ENCODE data around the gene SPATC1L. TPM values are rescaled to one million over a fixed set of nuclear protein-coding genes. Genes with fewer than 3 reads are reported as not detected.

The SPATC1L gene
- total RNA-seq, 1 experiment from 2014 or later: 11.3 TPM

DNA sequence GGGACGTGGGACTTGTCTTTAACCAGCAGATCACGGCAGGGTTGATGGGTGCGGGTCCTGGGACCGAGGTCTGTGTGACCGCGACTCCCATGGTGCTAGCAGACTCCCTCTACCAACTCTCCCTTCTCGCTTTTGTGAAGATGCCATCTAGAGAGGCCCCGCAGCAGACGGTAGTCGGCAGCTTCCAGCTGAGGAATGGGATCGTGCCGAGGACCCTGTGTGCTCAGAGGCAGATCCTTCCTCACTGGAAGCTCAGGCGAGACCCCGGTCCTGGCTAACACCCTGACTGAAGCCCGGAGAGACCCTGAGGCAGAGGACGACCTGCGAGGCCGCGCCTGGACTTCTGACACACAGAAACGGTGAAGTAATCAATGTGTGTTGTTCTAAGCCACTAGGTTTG is 12.5 kb upstream of the SPATC1L start:
- Mint-ChIP-seq H3K4me3 (ENCODE audit: unreplicated experiment) (no peak overlapping the region), H3K9me3 (ENCODE audit: unreplicated experiment) (no peaks in the 10 kb centered on the region), H3K27ac (ENCODE audit: low read depth, unreplicated experiment) (no peak overlapping the region), H3K36me3 (ENCODE audit: insufficient read depth, unreplicated experiment) (peaks cover 72% of the 10 kb centered on the region), H3K27me3 (ENCODE audit: insufficient read depth, unreplicated experiment) (no peaks in the 10 kb centered on the region), H3K4me1 (ENCODE audit: insufficient read depth, unreplicated experiment) (no peaks in the 10 kb centered on the region)
- DNase-seq (ENCODE audit: unreplicated experiment): no peak
- BruUV-seq (replicated peaks): no TSS peak
- TF ChIP-seq CTCF (IDR thresholded peaks at IDR 0.05; ENCODE audit: unreplicated experiment): no peak
- ChIA-PET CTCF (no interaction called here), POLR2A (interaction anchor here (1.9 kb wide), 1 partner anchor 10 kb away, joined by 4 read pairs; no protein-coding TSS in a partner anchor)
- intact Hi-C loops (cut with micrococcal nuclease): no loop called here

- peaks cover 7% of the 10 kb centered on the region for H3K4me1 Mint-ChIP-seq (ENCODE audit: insufficient read depth, unreplicated experiment)
- DNase-seq (ENCODE audit: unreplicated experiment): no peak
- H3K27ac Mint-ChIP-seq (ENCODE audit: low read depth, unreplicated experiment): no peak overlapping the region
- H3K9me3 Mint-ChIP-seq (ENCODE audit: unreplicated experiment): no peaks in the 10 kb centered on the region
- POLR2A ChIA-PET: no interaction called here
- BruUV-seq (replicated peaks): no TSS peak
- H3K36me3 Mint-ChIP-seq (ENCODE audit: insufficient read depth, unreplicated experiment): peaks cover 68% of the 10 kb centered on the region
- H3K4me3 Mint-ChIP-seq (ENCODE audit: unreplicated experiment): no peak overlapping the region
- no peak for TF ChIP-seq CTCF (IDR thresholded peaks at IDR 0.05; ENCODE audit: unreplicated experiment)
- CTCF ChIA-PET: no interaction called here
- intact Hi-C loops (cut with micrococcal nuclease): no loop called here
- no peaks in the 10 kb centered on the region for H3K27me3 Mint-ChIP-seq (ENCODE audit: insufficient read depth, unreplicated experiment)
Measured at GRCh38 chr21:46195595-46196195, 11.4 kb upstream of the SPATC1L start.

GRCh38 chr21:46194374-46195334 is 10.4 kb upstream of the SPATC1L start:
- intact Hi-C loops (cut with micrococcal nuclease): no loop called here
- no peaks in the 10 kb centered on the region for H3K9me3 Mint-ChIP-seq (ENCODE audit: unreplicated experiment)
- no peak overlapping the region for H3K4me3 Mint-ChIP-seq (ENCODE audit: unreplicated experiment)
- TF ChIP-seq CTCF (IDR thresholded peaks at IDR 0.05; ENCODE audit: unreplicated experiment): no peak
- peaks cover 7% of the 10 kb centered on the region for H3K4me1 Mint-ChIP-seq (ENCODE audit: insufficient read depth, unreplicated experiment)
- peaks cover 58% of the 10 kb centered on the region for H3K36me3 Mint-ChIP-seq (ENCODE audit: insufficient read depth, unreplicated experiment)
- no TSS peak for BruUV-seq (replicated peaks)
- ChIA-PET POLR2A (no interaction called here), CTCF (no interaction called here)
- no peak overlapping the region for H3K27ac Mint-ChIP-seq (ENCODE audit: low read depth, unreplicated experiment)
- H3K27me3 Mint-ChIP-seq (ENCODE audit: insufficient read depth, unreplicated experiment): no peaks in the 10 kb centered on the region
- no peak for DNase-seq (ENCODE audit: unreplicated experiment)

DNA sequence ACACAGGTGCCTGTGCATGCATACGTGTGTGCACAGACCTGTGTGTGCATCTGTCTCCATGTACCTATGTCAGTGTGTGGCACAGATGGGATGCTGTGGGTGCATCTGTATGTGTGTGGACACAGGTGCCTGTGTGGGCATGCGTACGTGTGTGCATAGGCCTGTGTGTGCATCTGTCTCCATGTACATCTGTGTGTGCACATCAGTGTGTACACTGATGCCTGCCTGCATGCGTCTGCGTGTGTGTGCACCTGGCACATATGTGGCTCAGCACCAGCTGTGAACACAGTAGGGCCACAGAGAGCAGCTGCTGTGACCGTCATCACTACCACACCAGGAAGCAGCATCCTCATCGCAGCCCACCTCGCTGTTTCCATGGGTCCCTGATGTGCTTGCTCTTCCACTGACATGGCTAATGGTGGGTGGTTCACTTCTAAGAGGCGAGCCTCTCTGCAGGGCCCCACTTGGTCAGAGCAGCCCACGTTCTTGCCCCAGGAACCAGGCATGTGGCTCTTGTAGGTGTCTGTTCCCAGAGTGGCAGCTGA is 9.6 kb upstream of the SPATC1L start:
- ChIA-PET POLR2A (no interaction called here), CTCF (no interaction called here)
- Mint-ChIP-seq H3K9me3 (ENCODE audit: unreplicated experiment) (no peaks in the 10 kb centered on the region), H3K4me3 (ENCODE audit: unreplicated experiment) (no peak overlapping the region), H3K4me1 (ENCODE audit: insufficient read depth, unreplicated experiment) (peaks cover 15% of the 10 kb centered on the region), H3K27ac (ENCODE audit: low read depth, unreplicated experiment) (no peak overlapping the region), H3K36me3 (ENCODE audit: insufficient read depth, unreplicated experiment) (peaks cover 50% of the 10 kb centered on the region), H3K27me3 (ENCODE audit: insufficient read depth, unreplicated experiment) (no peaks in the 10 kb centered on the region)
- intact Hi-C loops (cut with micrococcal nuclease): no loop called here
- no peak for DNase-seq (ENCODE audit: unreplicated experiment)
- BruUV-seq (replicated peaks): no TSS peak
- TF ChIP-seq CTCF (IDR thresholded peaks at IDR 0.05; ENCODE audit: unreplicated experiment): no peak
